GM11168 (cell line): ENCODE results near the gene MMAB.

Source experiments
- in situ Hi-C: fragments of 300-500 bp; cut with MboI; formaldehyde crosslinking; loops from one replicate; pipeline ENCODE4 v1.12.0; 2022; ENCODE audit warnings: low sequenced_read_pairs; ENCODE audit not compliant: unreplicated experiment

The MMAB gene

GRCh38 chr12:109563291-109564284 lies 9.7 kb downstream of the MMAB start:
- in situ Hi-C loops = no loop called here

GRCh38 chr12:109562871-109563270 lies 10.4 kb downstream of the MMAB start:
- in situ Hi-C loops = no loop called here

GRCh38 chr12:109561711-109562030 lies 11.6 kb downstream of the MMAB start:
- in situ Hi-C loops = no loop called here

- in situ Hi-C loops = no loop called here
Observed at GRCh38 chr12:109560867-109561710, 12.2 kb downstream of the MMAB start.

GRCh38 chr12:109559601-109560000 lies 13.7 kb downstream of the MMAB start:
- in situ Hi-C loops = no loop called here

GRCh38 chr12:109559200-109559505 lies 14.2 kb downstream of the MMAB start:
- in situ Hi-C loops = no loop called here

GRCh38 chr12:109558374-109559199 lies 14.7 kb downstream of the MMAB start:
- in situ Hi-C loops = no loop called here

GRCh38 chr12:109557805-109558204 lies 15.5 kb downstream of the MMAB start:
- in situ Hi-C loops = no loop called here

GRCh38 chr12:109557200-109557599 lies 16.1 kb downstream of the MMAB start:
- in situ Hi-C loops = no loop called here

- in situ Hi-C loops = no loop called here
Observed at GRCh38 chr12:109555431-109556315, 17.6 kb downstream of the MMAB start.

- in situ Hi-C loops = no loop called here
Observed at GRCh38 chr12:109554761-109555160, 18.5 kb downstream of the MMAB start.

- in situ Hi-C loops = no loop called here
Observed at GRCh38 chr12:109553906-109554500, 19.3 kb downstream of the MMAB start.

GRCh38 chr12:109553483-109553882 lies 19.8 kb downstream of the MMAB start:
- in situ Hi-C loops = no loop called here

GRCh38 chr12:109552971-109553370 lies 20.3 kb downstream of the MMAB start:
- in situ Hi-C loops = no loop called here

- in situ Hi-C loops = no loop called here
Observed at GRCh38 chr12:109551108-109551507, 22.2 kb downstream of the MMAB start.

- in situ Hi-C loops = no loop called here
Observed at GRCh38 chr12:109550281-109550680, 23.0 kb downstream of the MMAB start.

GRCh38 chr12:109549613-109550270 lies 23.6 kb downstream of the MMAB start:
- in situ Hi-C loops = no loop called here

GRCh38 chr12:109548258-109548657 lies 25.0 kb downstream of the MMAB start:
- in situ Hi-C loops = no loop called here

GRCh38 chr12:109547286-109547685 lies 26.0 kb downstream of the MMAB start:
- in situ Hi-C loops = no loop called here
